ENCODE data around the gene CFAP77. TPM values are rescaled to one million over a fixed set of nuclear protein-coding genes. Genes with fewer than 3 reads are reported as not detected.

The CFAP77 gene
- total RNA-seq, 1 experiment from 2014 or later = 0.11 TPM

DNA sequence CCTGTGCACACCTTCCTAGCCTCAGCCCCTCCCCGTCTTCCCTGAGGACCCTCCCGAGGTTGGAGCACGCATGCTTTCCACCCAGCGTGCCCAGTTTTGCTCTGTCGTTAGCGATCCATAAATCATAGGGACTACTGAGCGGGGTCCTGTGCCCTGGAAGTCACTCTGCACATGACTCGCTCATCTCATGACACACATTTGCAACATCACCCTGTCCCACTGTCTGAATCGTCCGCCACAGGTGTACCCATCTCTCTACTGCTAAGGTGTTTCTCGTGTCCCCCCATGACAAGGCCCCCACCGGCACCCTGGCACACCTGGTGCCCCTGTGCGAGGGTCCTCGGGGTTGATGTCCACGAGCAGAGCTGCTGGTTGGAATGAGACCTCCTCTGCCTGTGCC is 103.4 kb downstream of the CFAP77 start:
- Histone ChIP-seq H3K27ac (ENCODE audit: low read length) (no peak overlapping the region), H2AFZ (ENCODE audit: low read length) (no peak overlapping the region), H3K4me1 (ENCODE audit: insufficient read depth, low read length) (no peaks in the 10 kb centered on the region), H3K4me3 (ENCODE audit: low read length) (no peak overlapping the region), H3K36me3 (ENCODE audit: low read depth, low read length) (no peaks in the 10 kb centered on the region), H3F3A (ENCODE audit: low read length, unreplicated experiment) (no peaks in the 10 kb centered on the region), H4K20me1 (ENCODE audit: low read length) (no peaks in the 10 kb centered on the region), H3K79me2 (ENCODE audit: low read length) (no peaks in the 10 kb centered on the region), H3K4me2 (ENCODE audit: low read length) (no peak overlapping the region), H3K9me3 (ENCODE audit: low read length) (no peaks in the 10 kb centered on the region), H3K9me2 (replicated peaks; ENCODE audit: low read length) (no peaks in the 10 kb centered on the region), H3K9ac (ENCODE audit: low read length) (no peak overlapping the region), H3K27me3 (ENCODE audit: low read length) (0 out of 2 replicates have a peak, but pooled peaks cover 10% of the 10 kb centered on the region)
- no peak for DNase-seq
- intact Hi-C loops (cut with micrococcal nuclease) = no loop called here
- TF ChIP-seq EZH2phosphoT487 (IDR thresholded peaks at IDR 0.05; ENCODE audit: borderline replicate concordance, low read length) (no peak), CTCF (conservative IDR thresholded peaks at IDR 0.05; ENCODE audit: low read depth, low read length) (no peak), EZH2 (IDR thresholded peaks at IDR 0.05; ENCODE audit: low read length, unreplicated experiment) (no peak)
- BruUV-seq (replicated peaks) = no TSS peak
- ChIA-PET POLR2A (ENCODE audit: unreplicated experiment) (no interaction called here), CTCF (no interaction called here)
- no peak for ATAC-seq

DNA sequence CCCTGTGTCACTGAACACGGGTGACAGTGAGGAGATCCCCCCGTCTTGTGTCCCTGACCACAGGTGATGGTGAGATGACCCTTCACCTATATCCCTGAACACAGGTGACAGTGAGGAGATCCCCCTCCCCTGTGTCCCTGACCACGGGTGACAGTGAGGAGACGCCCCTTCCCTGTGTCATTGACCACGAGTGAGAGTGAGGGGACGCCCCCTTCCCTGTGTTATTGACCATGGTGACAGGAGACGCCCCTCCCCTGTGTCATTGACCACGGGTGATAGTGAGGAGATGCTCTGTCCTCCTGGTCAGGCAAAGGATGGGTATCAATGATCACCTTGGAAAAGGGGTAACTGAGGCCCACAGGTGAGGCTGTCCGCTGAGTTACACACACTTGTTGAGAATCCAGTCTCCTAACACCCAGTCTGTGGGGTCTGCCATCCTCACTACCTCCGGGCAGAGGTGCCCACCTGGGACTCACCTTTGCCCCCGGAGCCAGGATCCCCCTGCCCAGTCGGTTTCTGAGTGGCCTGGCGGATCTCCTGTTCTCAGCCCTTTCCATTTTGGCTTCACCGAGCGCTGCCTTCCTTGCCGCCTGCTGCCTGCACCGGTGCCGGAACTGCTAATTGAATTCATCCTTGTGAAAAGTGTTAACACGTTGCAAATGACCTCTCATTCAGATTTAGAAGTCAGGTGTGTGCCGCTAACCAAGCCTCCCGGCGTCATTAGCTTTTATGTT is 104.2 kb downstream of the CFAP77 start:
- no peaks in the 10 kb centered on the region for H3K79me2 ChIP-seq (ENCODE audit: low read length)
- TF ChIP-seq EZH2phosphoT487 (IDR thresholded peaks at IDR 0.05; ENCODE audit: borderline replicate concordance, low read length) (no peak), CTCF (conservative IDR thresholded peaks at IDR 0.05; ENCODE audit: low read depth, low read length) (no peak), EZH2 (IDR thresholded peaks at IDR 0.05; ENCODE audit: low read length, unreplicated experiment) (no peak)
- no TSS peak for BruUV-seq (replicated peaks)
- intact Hi-C loops (cut with micrococcal nuclease) = no loop called here
- H2AFZ ChIP-seq (ENCODE audit: low read length) = no peak overlapping the region
- ChIA-PET CTCF (no interaction called here), POLR2A (ENCODE audit: unreplicated experiment) (no interaction called here)
- no peaks in the 10 kb centered on the region for H3K4me1 ChIP-seq (ENCODE audit: insufficient read depth, low read length)
- no peak overlapping the region for H3K4me3 ChIP-seq (ENCODE audit: low read length)
- H3K36me3 ChIP-seq (ENCODE audit: low read depth, low read length) = no peaks in the 10 kb centered on the region
- H3K9ac ChIP-seq (ENCODE audit: low read length) = no peak overlapping the region
- ATAC-seq = no peak
- no peaks in the 10 kb centered on the region for H3F3A ChIP-seq (ENCODE audit: low read length, unreplicated experiment)
- H3K9me3 ChIP-seq (ENCODE audit: low read length) = no peaks in the 10 kb centered on the region
- no peak for DNase-seq
- H4K20me1 ChIP-seq (ENCODE audit: low read length) = no peaks in the 10 kb centered on the region
- H3K27ac ChIP-seq (ENCODE audit: low read length) = no peak overlapping the region
- H3K4me2 ChIP-seq (ENCODE audit: low read length) = no peak overlapping the region
- no peaks in the 10 kb centered on the region for H3K9me2 ChIP-seq (replicated peaks; ENCODE audit: low read length)
- H3K27me3 ChIP-seq (ENCODE audit: low read length) = 0 out of 2 replicates have a peak, but pooled peaks cover 14% of the 10 kb centered on the region

GRCh38 chr9:132514821-132515220 is 104.8 kb downstream of the CFAP77 start:
- intact Hi-C loops (cut with micrococcal nuclease) = no loop called here
- Histone ChIP-seq H3K9me2 (replicated peaks; ENCODE audit: low read length) (no peaks in the 10 kb centered on the region), H3K79me2 (ENCODE audit: low read length) (no peaks in the 10 kb centered on the region), H2AFZ (ENCODE audit: low read length) (no peak overlapping the region), H3K9ac (ENCODE audit: low read length) (no peak overlapping the region), H3K4me2 (ENCODE audit: low read length) (no peak overlapping the region), H3K27ac (ENCODE audit: low read length) (no peak overlapping the region), H4K20me1 (ENCODE audit: low read length) (no peaks in the 10 kb centered on the region), H3K4me3 (ENCODE audit: low read length) (no peak overlapping the region), H3K27me3 (ENCODE audit: low read length) (0 out of 2 replicates have a peak, but pooled peaks cover 14% of the 10 kb centered on the region), H3K9me3 (ENCODE audit: low read length) (no peaks in the 10 kb centered on the region), H3K36me3 (ENCODE audit: low read depth, low read length) (no peaks in the 10 kb centered on the region), H3K4me1 (ENCODE audit: insufficient read depth, low read length) (no peaks in the 10 kb centered on the region), H3F3A (ENCODE audit: low read length, unreplicated experiment) (no peaks in the 10 kb centered on the region)
- TF ChIP-seq EZH2 (IDR thresholded peaks at IDR 0.05; ENCODE audit: low read length, unreplicated experiment) (no peak), CTCF (conservative IDR thresholded peaks at IDR 0.05; ENCODE audit: low read depth, low read length) (no peak), EZH2phosphoT487 (IDR thresholded peaks at IDR 0.05; ENCODE audit: borderline replicate concordance, low read length) (no peak)
- BruUV-seq (replicated peaks) = no TSS peak
- ATAC-seq (no peak), DNase-seq (no peak)
- ChIA-PET CTCF (no interaction called here), POLR2A (ENCODE audit: unreplicated experiment) (no interaction called here)

Data from PC-3 (cell line).